Measurements from ENCODE around the gene SFI1. TPM values are rescaled to one million over a fixed set of nuclear protein-coding genes. Genes with fewer than 3 reads are reported as not detected.

The SFI1 gene
- polyA plus RNA-seq, 3 donors from 2014 or later = 4.2 to 31.5 (median 11.1) TPM

GRCh38 chr22:31625257-31625640 lies 128.9 kb downstream of the SFI1 start:
- peaks cover 6 to 11% (median 7%) of the 10 kb centered on the region in 3 donors for H3K27me3 Mint-ChIP-seq (ENCODE audit: low read depth in 3 of 3)
- peaks cover 39 to 50% of the 10 kb centered on the region in 2 donors for H3K4me1 Mint-ChIP-seq
- peak overlapping the region in 2 of 6 donors; percentile 62 to 81 for H3K27ac Mint-ChIP-seq
- no peaks in the 10 kb centered on the region for H3K9me3 Mint-ChIP-seq
- H3K36me3 Mint-ChIP-seq = no peaks in the 10 kb centered on the region
- H3K4me3 Mint-ChIP-seq = no peak overlapping the region
- DNase-seq = no peak

GRCh38 chr22:31625661-31626426 lies 129.5 kb downstream of the SFI1 start:
- Mint-ChIP-seq H3K4me3 (no peak overlapping the region), H3K27me3 (ENCODE audit: low read depth in 3 of 3) (peaks cover 6 to 11% (median 10%) of the 10 kb centered on the region in 3 donors), H3K36me3 (no peaks in the 10 kb centered on the region), H3K27ac (peak overlapping the region; percentile 46 to 77 (median 70)), H3K9me3 (no peaks in the 10 kb centered on the region), H3K4me1 (peaks cover 39 to 49% of the 10 kb centered on the region in 2 donors)
- no peak for DNase-seq

- Mint-ChIP-seq H3K27me3 (ENCODE audit: low read depth in 3 of 3) (peaks cover 6 to 16% (median 9%) of the 10 kb centered on the region in 3 donors), H3K36me3 (no peaks in the 10 kb centered on the region), H3K9me3 (no peaks in the 10 kb centered on the region), H3K4me1 (peaks cover 45 to 51% of the 10 kb centered on the region in 2 donors), H3K27ac (peak overlapping the region; percentile 51 to 78 (median 75)), H3K4me3 (no peak overlapping the region)
- no peak for DNase-seq
Observed at GRCh38 chr22:31626427-31627150, 130.3 kb downstream of the SFI1 start.

DNA sequence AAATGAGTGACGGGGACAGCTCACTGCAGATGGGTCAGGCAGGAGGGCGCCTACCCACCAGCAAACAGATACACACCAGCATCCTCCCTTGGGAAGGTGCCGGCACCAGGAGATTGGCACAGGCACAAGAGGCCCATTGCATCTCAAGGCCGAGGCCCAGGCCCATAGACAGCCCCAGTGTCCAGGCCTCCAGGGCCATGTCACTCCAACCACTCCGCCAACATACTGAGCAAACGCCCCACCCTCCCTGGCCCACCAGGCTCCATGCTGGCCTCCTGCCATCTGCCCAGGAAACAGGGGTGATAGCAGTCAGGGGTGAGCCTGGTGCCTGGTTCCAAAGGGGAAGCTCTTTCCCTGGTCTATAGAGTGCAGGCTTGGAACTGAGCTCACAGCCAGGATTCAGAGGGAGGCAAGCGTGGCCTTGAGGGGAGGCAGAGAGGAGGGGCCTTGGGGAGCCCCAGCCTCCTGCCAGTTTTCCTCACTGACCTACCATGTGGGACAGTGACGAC lies 130.9 kb downstream of the SFI1 start:
- H3K36me3 Mint-ChIP-seq = no peaks in the 10 kb centered on the region
- no peaks in the 10 kb centered on the region for H3K9me3 Mint-ChIP-seq
- peak overlapping the region; percentile 61 to 78 (median 75) for H3K27ac Mint-ChIP-seq
- H3K4me3 Mint-ChIP-seq = no peak overlapping the region
- DNase-seq = no peak
- peaks cover 43 to 44% of the 10 kb centered on the region in 2 donors for H3K4me1 Mint-ChIP-seq
- H3K27me3 Mint-ChIP-seq (ENCODE audit: low read depth in 3 of 3) = peaks cover 6 to 16% (median 8%) of the 10 kb centered on the region in 3 donors

- no peaks in the 10 kb centered on the region for H3K36me3 Mint-ChIP-seq
- H3K27ac Mint-ChIP-seq = peak overlapping the region; percentile 57 to 94 (median 78)
- peaks cover 41 to 44% of the 10 kb centered on the region in 2 donors for H3K4me1 Mint-ChIP-seq
- peak overlapping the region; percentile 58 to 89 (median 76) for H3K4me3 Mint-ChIP-seq
- DNase-seq = no peak
- peaks cover 4 to 16% (median 8%) of the 10 kb centered on the region in 3 donors for H3K27me3 Mint-ChIP-seq (ENCODE audit: low read depth in 3 of 3)
- H3K9me3 Mint-ChIP-seq = no peaks in the 10 kb centered on the region
Observed at GRCh38 chr22:31628362-31628761, 132.0 kb downstream of the SFI1 start.

- peaks cover 47 to 48% of the 10 kb centered on the region in 2 donors for H3K4me1 Mint-ChIP-seq
- H3K4me3 Mint-ChIP-seq = peak overlapping the region; percentile 71 to 89 (median 76)
- H3K27me3 Mint-ChIP-seq (ENCODE audit: low read depth in 3 of 3) = peaks cover 4 to 16% (median 8%) of the 10 kb centered on the region in 3 donors
- H3K36me3 Mint-ChIP-seq = no peaks in the 10 kb centered on the region
- H3K9me3 Mint-ChIP-seq = no peaks in the 10 kb centered on the region
- DNase-seq = no peak
- peak overlapping the region; percentile 57 to 94 (median 80) for H3K27ac Mint-ChIP-seq
Observed at GRCh38 chr22:31628969-31629708, 132.8 kb downstream of the SFI1 start.

GRCh38 chr22:31629741-31630184 lies 133.4 kb downstream of the SFI1 start:
- H3K27ac Mint-ChIP-seq = peak overlapping the region; percentile 57 to 94 (median 80)
- no peak for DNase-seq
- no peaks in the 10 kb centered on the region for H3K36me3 Mint-ChIP-seq
- H3K4me1 Mint-ChIP-seq = peaks cover 41 to 48% of the 10 kb centered on the region in 2 donors
- peaks cover 4 to 14% (median 6%) of the 10 kb centered on the region in 3 donors for H3K27me3 Mint-ChIP-seq (ENCODE audit: low read depth in 3 of 3)
- no peaks in the 10 kb centered on the region for H3K9me3 Mint-ChIP-seq
- peak overlapping the region; percentile 70 to 89 (median 75) for H3K4me3 Mint-ChIP-seq

DNA sequence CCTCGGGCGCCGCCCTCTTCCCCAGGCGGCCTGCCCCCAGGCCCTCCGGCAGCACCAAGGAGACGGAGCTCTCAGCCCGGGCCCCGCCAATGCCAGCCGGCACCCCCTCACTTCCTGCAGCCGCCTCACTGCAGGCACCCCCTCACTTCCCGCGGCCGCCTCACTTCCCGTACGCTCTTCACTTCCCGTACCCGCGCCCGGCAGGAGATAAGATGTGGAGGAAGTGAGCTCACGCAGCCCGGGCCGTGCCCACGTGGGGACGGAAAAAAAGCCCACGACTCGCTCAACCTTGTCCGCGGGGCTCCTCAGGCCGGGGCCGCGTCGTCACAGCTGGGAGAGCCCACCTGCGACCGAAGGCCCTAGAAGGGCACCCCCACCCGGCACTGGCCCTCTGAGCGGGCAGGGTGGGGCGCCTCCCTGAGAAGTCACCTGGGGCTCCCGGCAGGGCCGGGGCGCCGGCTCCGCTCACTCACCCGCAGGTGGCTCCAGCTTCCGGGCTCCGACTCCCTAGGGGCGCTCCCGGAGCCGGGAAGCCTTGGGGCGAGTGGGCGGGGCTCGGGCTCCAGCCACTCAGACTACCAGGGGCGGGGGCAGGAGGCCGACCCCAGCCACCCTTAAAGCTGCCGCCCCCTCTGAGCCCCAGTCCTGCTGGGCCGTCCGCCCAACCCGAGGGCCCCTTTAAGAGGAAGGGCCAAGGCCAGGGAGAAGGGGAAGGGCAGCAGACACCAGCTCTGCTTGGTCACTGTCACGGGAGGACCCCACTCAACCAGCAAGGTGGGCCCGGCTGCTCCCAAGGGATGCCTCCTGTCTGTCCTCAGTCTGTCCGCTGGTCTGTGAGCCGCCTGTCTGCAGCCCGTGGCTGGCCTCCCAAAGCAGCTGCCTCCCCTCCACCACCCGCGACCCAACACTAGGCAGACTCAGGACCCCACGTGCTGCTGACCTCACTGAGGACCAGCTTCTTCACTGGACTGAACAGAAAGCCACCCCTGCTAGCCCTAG lies 134.3 kb downstream of the SFI1 start:
- H3K4me1 Mint-ChIP-seq = peaks cover 40 to 49% of the 10 kb centered on the region in 2 donors
- DNase-seq = peak; percentile 86 to 89 (median 88)

DNA sequence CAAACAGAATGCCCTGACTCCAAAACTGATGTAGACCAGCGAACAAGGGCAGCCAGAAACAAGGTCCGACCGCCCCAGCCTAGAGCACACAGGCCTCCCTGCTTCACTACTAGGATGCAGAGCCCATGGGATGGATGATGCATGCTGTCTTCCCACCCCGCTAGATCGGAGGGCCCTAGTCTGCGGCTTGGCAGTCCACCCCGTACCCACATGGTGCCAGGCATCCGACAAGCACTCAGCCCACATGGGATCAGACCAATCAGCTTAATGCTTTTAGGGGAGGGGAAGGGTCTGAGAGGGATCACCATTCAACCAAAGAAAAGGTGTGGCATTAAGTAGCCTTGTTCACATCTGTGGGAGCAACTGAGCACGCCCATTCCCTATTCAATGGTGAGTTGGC lies 135.1 kb downstream of the SFI1 start:
- Mint-ChIP-seq H3K27ac (peak overlapping the region; percentile 80 to 95 (median 88)), H3K27me3 (ENCODE audit: low read depth in 3 of 3) (peaks cover 0 to 12% (median 0%) of the 10 kb centered on the region in 3 donors), H3K4me1 (peaks cover 44 to 52% of the 10 kb centered on the region in 2 donors), H3K9me3 (no peaks in the 10 kb centered on the region), H3K36me3 (no peaks in the 10 kb centered on the region), H3K4me3 (peak overlapping the region; percentile 65 to 89 (median 74))
- no peak for DNase-seq

More for the DNA sequence above, 134.3 kb downstream of the SFI1 start:
- no peaks in the 10 kb centered on the region for H3K36me3 Mint-ChIP-seq
- H3K27me3 Mint-ChIP-seq (ENCODE audit: low read depth in 3 of 3) = peaks cover 0 to 12% (median 0%) of the 10 kb centered on the region in 3 donors
- peak overlapping the region; percentile 80 to 95 (median 92) for H3K27ac Mint-ChIP-seq
- no peaks in the 10 kb centered on the region for H3K9me3 Mint-ChIP-seq
- H3K4me3 Mint-ChIP-seq = peak overlapping the region; percentile 84 to 90 (median 89)

GRCh38 chr22:31635638-31636306 lies 139.4 kb downstream of the SFI1 start:
- Mint-ChIP-seq H3K4me3 (peak overlapping the region in 1 of 5 donors; percentile 20), H3K27ac (peak overlapping the region in 5 of 6 donors; percentile 57 to 80 (median 70)), H3K4me1 (peaks cover 49 to 56% of the 10 kb centered on the region in 2 donors), H3K27me3 (ENCODE audit: low read depth in 3 of 3) (peaks cover 0 to 6% (median 0%) of the 10 kb centered on the region in 3 donors), H3K9me3 (no peaks in the 10 kb centered on the region), H3K36me3 (no peaks in the 10 kb centered on the region)
- DNase-seq = no peak

- peak overlapping the region; percentile 82 to 90 (median 85) for H3K4me3 Mint-ChIP-seq
Observed at GRCh38 chr22:31637447-31637890, 141.1 kb downstream of the SFI1 start.

More at GRCh38 chr22:31637447-31637890, 141.1 kb downstream of the SFI1 start:
- no peaks in the 10 kb centered on the region for H3K27me3 Mint-ChIP-seq (ENCODE audit: low read depth in 3 of 3)
- H3K9me3 Mint-ChIP-seq = no peaks in the 10 kb centered on the region
- H3K27ac Mint-ChIP-seq = peak overlapping the region; percentile 84 to 96 (median 93)
- no peaks in the 10 kb centered on the region for H3K36me3 Mint-ChIP-seq
- peaks cover 47 to 51% of the 10 kb centered on the region in 2 donors for H3K4me1 Mint-ChIP-seq
- DNase-seq = peak; percentile 31 to 40 (median 35)

All from immature natural killer cell (primary cell).